Measurements from ENCODE around the gene CDIPT.
"Not testable (repeated sequence)": the region's sequence is repeated elsewhere in the genome, so short reads cannot be mapped to it uniquely, and the experiment has no call there.

CDIPT gene

DNA sequence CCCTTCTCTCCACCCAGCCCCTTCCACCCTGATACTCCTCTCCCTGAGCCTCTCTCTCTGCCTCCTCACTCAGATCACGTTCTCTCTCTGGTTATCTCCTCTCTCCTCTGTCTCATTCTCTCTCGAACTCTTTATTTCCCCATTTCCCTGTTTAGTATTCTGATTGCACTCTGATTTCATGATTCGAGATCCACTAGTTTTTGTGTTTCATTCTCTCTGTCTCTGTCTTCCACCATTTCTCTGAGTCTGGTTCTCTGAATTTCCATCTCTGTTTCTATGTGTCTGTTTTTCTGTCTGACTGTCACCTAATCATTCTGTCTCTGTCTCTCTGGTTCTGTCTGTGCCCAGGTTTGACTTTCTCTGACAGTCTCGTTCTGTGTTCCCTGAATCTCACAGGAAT is 34.3 kb upstream of the CDIPT start:
- DNase-seq (ENCODE audit: low read depth in 4 of 4, low spot score in 1 of 4), result no peak

DNA sequence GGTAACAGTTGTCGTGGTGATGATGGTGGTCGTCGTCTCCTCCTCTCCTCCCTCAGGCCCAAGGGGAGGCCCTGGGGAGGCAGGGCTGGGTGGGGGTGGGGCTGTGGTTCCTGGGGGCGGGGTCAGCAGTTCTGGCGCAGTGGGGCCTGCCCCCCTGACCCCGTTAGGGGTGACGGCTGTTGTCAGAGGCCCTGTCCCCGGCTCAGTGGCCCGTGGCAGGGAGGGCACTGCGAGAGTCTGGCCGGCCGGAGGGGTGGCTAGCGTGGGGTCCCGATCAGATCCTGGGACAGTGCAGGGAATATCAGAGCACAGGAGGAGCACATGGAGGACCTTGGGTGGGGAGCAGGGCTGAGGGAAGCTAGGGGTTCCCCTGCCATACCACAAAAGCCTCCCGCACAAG is 33.8 kb upstream of the CDIPT start:
- DNase-seq (ENCODE audit: low read depth in 4 of 4, low spot score in 1 of 4), result no peak

GRCh38 chr16:29894352-29894751 is 31.3 kb upstream of the CDIPT start:
- DNase-seq (ENCODE audit: low read depth in 4 of 4, low spot score in 1 of 4), result no peak

- no peak for DNase-seq (ENCODE audit: low read depth in 4 of 4, low spot score in 1 of 4)
These were observed 30.5 kb upstream of the CDIPT start for GRCh38 chr16:29893553-29893952.

DNA sequence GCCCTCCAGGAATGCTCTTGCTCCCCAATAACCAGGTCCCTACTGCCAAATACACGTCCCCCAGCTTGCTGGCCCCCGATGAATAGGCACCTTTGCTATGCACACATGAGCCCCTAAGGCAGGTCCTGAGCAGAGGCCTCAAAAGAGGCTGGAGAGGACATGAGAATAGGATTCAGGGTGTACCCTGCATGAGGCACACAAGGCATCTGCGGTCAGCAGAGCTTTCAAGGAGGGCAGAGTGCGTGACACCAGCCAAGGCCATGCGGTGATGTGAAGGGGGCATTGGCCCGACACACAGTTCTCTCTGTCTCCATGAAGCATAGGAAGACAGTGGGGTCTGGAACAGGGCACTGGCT is 29.4 kb upstream of the CDIPT start:
- DNase-seq (ENCODE audit: low read depth in 4 of 4, low spot score in 1 of 4), result no peak

- DNase-seq (ENCODE audit: low read depth in 4 of 4, low spot score in 1 of 4), result no peak
These were observed 28.8 kb upstream of the CDIPT start for GRCh38 chr16:29891525-29892457.

- DNase-seq (ENCODE audit: low read depth in 4 of 4, low spot score in 1 of 4), result not testable (repeated sequence)
These were observed 26.3 kb upstream of the CDIPT start for GRCh38 chr16:29889372-29889771.

DNA sequence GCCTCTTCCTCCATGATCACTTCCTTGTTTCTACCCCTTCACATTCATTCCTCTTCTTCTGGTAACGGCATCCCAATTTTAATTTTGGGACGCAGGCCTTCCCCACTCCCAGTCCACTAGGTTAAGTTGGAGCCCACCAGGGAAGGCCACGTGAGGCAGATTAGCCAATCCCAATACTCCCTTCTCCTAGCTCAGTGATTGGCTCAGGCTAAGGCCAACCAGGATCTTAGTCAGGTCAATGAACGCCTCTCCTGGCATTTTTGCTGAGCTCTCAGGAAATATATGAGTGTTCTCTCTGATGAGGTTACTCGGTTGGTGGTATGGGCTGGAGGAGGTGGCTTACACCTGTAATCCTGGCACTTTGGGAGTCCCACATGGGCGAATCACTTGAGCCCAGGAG is 21.0 kb upstream of the CDIPT start:
- no peak for DNase-seq (ENCODE audit: low read depth in 4 of 4, low spot score in 1 of 4)

GRCh38 chr16:29881050-29881449 is 18.0 kb upstream of the CDIPT start:
- no peak for DNase-seq (ENCODE audit: low read depth in 4 of 4, low spot score in 1 of 4)

- DNase-seq (ENCODE audit: low read depth in 4 of 4, low spot score in 1 of 4), result no peak
These were observed 15.1 kb upstream of the CDIPT start for GRCh38 chr16:29878172-29878571.

GRCh38 chr16:29877266-29877961 is 14.4 kb upstream of the CDIPT start:
- DNase-seq (ENCODE audit: low read depth in 4 of 4, low spot score in 1 of 4), result peak in 2 of 4 experiments; percentile 25 to 53

GRCh38 chr16:29876594-29877249 is 13.7 kb upstream of the CDIPT start:
- peak in 1 of 4 experiments; percentile 22 for DNase-seq (ENCODE audit: low read depth in 4 of 4, low spot score in 1 of 4)

- no peak for DNase-seq (ENCODE audit: low read depth in 4 of 4, low spot score in 1 of 4)
These were observed 13.2 kb upstream of the CDIPT start for GRCh38 chr16:29876217-29876593.

- DNase-seq (ENCODE audit: low read depth in 4 of 4, low spot score in 1 of 4), result no peak
These were observed 12.2 kb upstream of the CDIPT start for GRCh38 chr16:29875206-29875605.

DNA sequence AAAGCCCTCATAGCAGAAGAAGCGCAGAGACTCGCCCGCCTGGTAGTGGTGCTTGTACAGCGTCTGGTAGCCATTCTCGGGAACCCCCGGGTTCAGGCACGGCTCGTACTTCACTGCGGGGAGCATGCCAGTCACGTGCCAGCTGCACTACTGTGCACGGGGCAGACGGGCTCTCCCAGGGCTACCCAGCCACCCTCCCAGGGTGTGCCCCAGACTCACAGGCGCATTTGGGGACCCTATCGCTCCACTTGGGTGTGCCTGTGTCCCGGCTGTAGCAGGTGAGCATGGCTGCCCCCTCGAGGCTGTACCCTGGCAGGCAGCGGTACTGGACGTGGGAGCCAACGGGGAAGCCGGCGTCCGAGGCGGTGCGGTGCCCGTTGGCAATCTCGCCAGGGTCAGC is 10.3 kb upstream of the CDIPT start:
- DNase-seq (ENCODE audit: low read depth in 4 of 4, low spot score in 1 of 4), result no peak

DNA sequence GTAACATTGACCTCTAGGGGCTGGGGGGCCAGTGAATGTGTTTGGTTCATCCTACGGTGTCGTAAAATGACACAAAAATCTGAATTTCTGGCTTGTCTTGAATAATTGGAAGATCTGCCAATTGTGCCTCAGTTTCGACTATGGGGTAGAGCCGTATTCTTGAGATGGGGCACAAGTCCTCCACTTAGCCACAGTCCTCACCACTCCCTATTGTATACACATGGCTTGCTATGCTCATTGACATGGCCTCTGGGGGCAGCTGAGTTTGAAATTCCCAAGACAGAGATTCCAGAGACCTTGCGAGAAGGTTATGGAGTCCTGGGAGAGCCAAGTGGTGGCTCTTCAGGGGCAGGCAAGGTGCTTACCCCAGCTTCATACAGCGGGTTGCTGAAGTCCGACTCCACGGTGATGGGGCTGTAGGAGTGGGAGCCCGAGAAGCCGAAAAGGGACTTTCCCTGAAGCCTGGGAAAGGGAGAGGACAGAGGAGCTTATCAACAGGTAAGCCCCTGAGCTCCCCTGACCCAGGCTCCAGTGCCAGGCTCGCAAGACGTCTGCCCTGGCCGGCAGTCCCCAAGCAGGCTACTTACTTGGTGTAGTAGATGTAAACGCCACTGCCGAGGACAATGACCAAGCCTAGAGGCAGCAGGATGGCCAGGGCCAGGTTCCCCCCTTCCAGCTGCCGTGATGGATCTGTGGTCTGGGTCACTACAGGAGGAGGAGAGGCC is 9.0 kb upstream of the CDIPT start:
- no peak for DNase-seq (ENCODE audit: low read depth in 4 of 4, low spot score in 1 of 4)

DNA sequence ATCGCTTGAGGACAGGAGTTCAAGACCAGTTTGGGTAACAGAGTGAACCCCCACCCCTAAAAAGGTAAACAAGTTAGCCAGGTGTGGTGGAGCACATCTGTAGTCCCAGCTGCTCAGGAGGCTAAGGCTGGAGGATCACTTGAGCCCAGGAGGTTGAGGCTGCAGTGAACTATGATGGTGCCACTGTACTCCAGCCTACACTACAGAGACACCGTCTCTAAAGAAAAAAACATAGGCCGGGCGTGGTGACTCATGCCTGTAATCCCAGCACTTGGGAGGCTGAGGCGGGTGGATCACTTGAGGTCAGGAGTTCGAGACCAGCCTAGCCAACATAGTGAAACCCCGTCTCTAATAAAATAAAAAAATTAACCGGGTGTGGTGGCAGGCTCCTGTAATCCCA is 6.0 kb upstream of the CDIPT start:
- not testable (repeated sequence) for DNase-seq (ENCODE audit: low read depth in 4 of 4, low spot score in 1 of 4)

DNA sequence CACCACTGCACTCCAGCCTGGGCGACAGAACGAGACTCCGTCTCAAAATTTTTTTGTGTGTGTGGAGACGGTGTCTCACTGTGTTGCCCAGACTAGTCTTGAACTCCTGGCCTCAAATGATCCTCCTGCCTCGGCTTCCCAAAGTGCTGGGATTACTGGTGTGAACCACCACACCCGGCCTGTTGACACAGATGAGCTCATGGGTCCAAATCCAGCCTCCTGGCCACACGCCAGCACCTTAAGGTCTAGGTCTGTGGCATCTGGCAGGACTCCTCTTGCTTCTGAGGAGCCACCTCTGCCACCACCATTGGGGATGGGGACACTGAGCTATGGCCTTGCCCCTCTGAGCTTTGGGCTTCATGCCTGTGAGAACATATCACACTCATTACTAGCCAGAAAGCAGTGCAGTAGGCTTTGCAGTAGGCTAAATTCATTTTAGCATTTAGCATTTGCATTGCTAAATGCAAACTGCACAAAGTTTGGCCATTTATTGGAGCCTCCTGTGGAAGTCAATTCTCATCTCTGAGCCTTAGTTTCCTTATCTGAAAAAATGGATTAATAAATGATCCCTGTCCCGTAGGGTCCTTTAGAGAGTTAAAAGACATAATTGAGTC is 5.5 kb upstream of the CDIPT start:
- no peak for DNase-seq (ENCODE audit: low read depth in 4 of 4, low spot score in 1 of 4)

DNA sequence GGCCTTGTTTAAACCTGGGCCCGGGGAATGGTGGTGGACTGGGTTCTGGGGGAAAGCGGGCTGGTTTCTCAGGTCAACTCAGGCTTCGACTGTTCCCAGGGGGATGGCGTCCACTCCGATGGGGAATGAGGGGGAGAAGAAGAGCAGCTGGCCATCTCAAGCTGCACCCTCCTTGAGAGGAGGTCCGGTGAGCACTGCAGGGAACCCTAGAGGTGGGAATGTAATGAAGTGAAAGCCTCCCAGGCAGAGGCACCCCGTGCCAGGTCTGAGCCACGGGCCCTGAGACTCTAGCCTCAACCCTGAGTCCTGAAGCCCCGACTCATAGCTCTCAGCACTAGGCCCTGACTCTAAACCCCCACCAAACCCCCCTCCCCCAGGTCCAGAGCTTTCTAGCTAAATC is 1.2 kb upstream of the CDIPT start:
- no peak for DNase-seq (ENCODE audit: low read depth in 4 of 4, low spot score in 1 of 4)

DNA sequence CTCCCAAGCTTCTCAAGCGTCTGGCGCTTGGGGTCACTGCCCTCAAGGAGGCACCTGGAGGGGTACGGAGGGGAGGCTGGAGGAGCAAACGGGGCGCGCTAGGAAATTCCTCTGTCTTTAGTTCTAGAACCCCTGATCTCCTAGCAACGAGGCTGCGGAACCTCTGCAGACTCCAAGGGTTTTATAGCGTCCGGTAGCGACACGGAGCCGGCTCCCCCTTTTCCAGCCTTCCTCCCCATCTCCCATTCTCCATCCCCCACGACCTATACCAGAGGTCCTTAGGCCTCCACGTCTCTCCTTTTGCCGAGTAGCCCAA is 601 bp upstream of the CDIPT start:
- DNase-seq (ENCODE audit: low read depth in 4 of 4, low spot score in 1 of 4), result no peak

GRCh38 chr16:29862383-29862883 is 593 bp downstream of the CDIPT start:
- DNase-seq (ENCODE audit: low read depth in 4 of 4, low spot score in 1 of 4), result no peak

Measured in stimulated activated CD4-positive, alpha-beta T cell treated with anti-CD3 and anti-CD28 coated beads, Interleukin-1b, Interleukin-23, amount 100 ng/mL, for 24 hours (primary cell).